ENCODE results near the gene MCRIP1.
A peak's percentile ranks its signal among the peaks of the same experiment; 100 is the strongest.

MCRIP1 gene

GRCh38 chr17:81860756-81861568 is 27.9 kb upstream of the MCRIP1 start:
- peak; percentile 100 for DNase-seq

- no peak for DNase-seq
Observed at GRCh38 chr17:81859906-81860755, 27.0 kb upstream of the MCRIP1 start, which contains the start of gene P4HB. Gene P4HB (minus strand): TSS chr17:81860535. CDS start chr17:81860471, 64 bp downstream.

- DNase-seq: no peak
Observed at GRCh38 chr17:81858967-81859905, 26.1 kb upstream of the MCRIP1 start.

GRCh38 chr17:81858170-81858966 is 25.3 kb upstream of the MCRIP1 start:
- DNase-seq: no peak

GRCh38 chr17:81854974-81855774 is 22.1 kb upstream of the MCRIP1 start:
- no peak for DNase-seq

- DNase-seq: no peak
Observed at GRCh38 chr17:81852237-81852636, 19.1 kb upstream of the MCRIP1 start.

- no peak for DNase-seq
Observed at GRCh38 chr17:81851423-81851822, 18.3 kb upstream of the MCRIP1 start.

- DNase-seq: no peak
Observed at GRCh38 chr17:81849457-81849856, 16.4 kb upstream of the MCRIP1 start.

GRCh38 chr17:81846743-81847689 is 13.9 kb upstream of the MCRIP1 start:
- no peak for DNase-seq

- DNase-seq: no peak
Observed at GRCh38 chr17:81845881-81846742, 13.0 kb upstream of the MCRIP1 start.

GRCh38 chr17:81845361-81845760 is 12.3 kb upstream of the MCRIP1 start:
- DNase-seq: no peak

GRCh38 chr17:81844887-81845286 is 11.8 kb upstream of the MCRIP1 start:
- DNase-seq: no peak

- no peak for DNase-seq
Observed at GRCh38 chr17:81844327-81844851, 11.3 kb upstream of the MCRIP1 start.

GRCh38 chr17:81843713-81844326 is 10.7 kb upstream of the MCRIP1 start:
- no peak for DNase-seq

GRCh38 chr17:81842725-81843504 is 9.8 kb upstream of the MCRIP1 start:
- DNase-seq: no peak

GRCh38 chr17:81842378-81842724 is 9.3 kb upstream of the MCRIP1 start:
- no peak for DNase-seq

GRCh38 chr17:81841866-81842265 is 8.8 kb upstream of the MCRIP1 start:
- no peak for DNase-seq
